Fibroblast of villous mesenchyme (primary cell): ENCODE data around the gene C5orf47. TPM values are rescaled to one million over a fixed set of nuclear protein-coding genes. Genes with fewer than 3 reads are reported as not detected.

Experiments used
- DNase-seq: peaks from one replicate; pipeline ENCODE4 v3.0.0-alpha.2; 2010; ENCODE audit warnings: low read depth
- H3K4me3 ChIP-seq: 2 replicates; pipeline ENCODE4 v1.5.1; 2011; ENCODE audit warnings: low read depth, mild to moderate bottlenecking, low read length
- total RNA-seq: library from RNA; depleted of rRNA; stranded (reverse); fragments of >200 nt; gene quantifications from 2 replicates; pipeline ENCODE4 v1.2.3, GENCODE V29; 2012
- TF ChIP-seq, protein P1 (sequence below): IDR thresholded peaks from 2 replicates; pipeline ENCODE4 v1.5.1; 2012; ENCODE audit warnings: low read depth, mild to moderate bottlenecking, low read length; ENCODE audit not compliant: insufficient read depth

Gene C5orf47
- total RNA-seq, 1 donor = not detected

DNA sequence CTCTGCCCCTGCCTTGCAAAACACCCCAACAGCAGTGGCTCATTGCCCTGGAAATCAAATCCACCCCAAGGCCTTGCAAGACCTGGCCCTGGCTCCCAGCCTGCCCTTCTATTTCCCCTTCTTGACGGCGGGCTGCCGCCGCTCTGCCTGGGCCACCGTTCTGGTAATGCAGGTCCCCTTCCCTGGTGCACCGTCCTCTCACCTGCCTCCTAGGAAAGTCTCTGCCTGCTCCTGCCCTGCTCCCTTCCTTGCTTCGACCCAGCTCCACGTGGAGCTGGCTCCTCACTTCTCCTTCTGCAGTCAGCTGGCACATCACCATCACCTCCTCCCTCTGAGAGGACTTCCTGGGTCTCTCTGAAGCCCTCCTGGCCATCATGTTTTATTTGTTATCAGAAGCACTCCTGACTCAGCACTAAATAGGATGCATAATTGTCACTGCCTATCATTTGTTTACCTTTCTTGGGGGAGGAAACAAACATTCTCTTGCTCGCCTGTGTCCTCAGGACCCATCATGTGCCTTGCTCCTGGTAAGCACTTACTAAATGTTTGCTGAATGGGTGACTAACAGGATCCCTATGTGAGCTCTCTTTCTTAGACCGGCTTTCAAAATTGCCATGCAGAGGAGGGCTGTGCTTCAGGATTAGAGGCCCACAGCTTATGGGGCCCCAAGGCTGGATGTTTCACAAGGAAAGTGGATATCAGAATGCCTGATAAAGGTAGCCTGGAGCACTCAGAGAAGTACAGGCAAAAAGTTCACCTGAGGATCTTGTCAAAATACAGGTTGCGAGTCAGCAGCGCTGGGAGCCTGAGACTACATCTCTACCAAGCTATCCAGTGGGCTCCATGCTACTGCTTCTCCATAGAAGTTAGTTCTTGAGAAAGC is 19.6 kb upstream of the C5orf47 start:
- TF ChIP-seq, protein P1, sequence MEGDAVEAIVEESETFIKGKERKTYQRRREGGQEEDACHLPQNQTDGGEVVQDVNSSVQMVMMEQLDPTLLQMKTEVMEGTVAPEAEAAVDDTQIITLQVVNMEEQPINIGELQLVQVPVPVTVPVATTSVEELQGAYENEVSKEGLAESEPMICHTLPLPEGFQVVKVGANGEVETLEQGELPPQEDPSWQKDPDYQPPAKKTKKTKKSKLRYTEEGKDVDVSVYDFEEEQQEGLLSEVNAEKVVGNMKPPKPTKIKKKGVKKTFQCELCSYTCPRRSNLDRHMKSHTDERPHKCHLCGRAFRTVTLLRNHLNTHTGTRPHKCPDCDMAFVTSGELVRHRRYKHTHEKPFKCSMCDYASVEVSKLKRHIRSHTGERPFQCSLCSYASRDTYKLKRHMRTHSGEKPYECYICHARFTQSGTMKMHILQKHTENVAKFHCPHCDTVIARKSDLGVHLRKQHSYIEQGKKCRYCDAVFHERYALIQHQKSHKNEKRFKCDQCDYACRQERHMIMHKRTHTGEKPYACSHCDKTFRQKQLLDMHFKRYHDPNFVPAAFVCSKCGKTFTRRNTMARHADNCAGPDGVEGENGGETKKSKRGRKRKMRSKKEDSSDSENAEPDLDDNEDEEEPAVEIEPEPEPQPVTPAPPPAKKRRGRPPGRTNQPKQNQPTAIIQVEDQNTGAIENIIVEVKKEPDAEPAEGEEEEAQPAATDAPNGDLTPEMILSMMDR = no peak
- DNase-seq = peak; percentile 73

DNA sequence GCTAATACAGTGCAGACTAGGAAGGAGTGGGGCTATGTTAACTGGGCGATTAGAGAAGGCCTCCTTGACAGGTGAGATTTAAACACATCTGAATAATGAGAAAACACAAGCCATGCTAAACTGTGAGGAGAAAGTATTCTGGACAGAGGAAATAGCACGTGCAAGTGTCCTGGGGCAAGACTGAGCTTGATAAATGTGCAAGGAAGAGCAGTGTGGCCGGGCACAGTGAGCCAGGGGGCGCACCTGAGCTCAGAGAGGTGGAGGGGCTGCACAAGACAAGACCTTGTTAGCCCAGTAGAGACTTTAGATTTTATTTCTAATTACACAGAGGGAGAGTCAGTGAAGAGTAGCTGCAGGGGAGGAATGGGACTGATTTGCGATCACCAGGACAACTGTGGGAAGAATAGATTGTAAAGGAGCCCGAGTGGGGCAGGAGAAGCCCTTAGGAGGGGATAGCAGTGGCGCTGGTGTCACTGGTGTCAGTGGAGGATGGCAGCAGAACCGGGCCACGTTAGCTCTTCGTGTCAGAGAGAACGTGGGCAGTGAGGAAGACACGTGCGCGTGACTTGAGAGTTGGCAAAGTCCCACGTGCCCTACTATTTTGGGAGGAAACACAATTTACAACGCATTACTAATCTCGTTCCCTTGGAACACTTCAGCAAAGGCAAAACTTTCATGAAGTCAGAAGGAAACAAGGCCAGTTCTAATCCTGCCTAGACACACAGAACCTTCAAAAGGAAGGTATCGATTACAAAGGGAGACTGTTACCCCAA is 17.9 kb upstream of the C5orf47 start:
- TF ChIP-seq, protein P1 = no peak
- no peak overlapping the region for H3K4me3 ChIP-seq
- no peak for DNase-seq

More for the DNA sequence above, 19.6 kb upstream of the C5orf47 start:
- H3K4me3 ChIP-seq = no peak overlapping the region

DNA sequence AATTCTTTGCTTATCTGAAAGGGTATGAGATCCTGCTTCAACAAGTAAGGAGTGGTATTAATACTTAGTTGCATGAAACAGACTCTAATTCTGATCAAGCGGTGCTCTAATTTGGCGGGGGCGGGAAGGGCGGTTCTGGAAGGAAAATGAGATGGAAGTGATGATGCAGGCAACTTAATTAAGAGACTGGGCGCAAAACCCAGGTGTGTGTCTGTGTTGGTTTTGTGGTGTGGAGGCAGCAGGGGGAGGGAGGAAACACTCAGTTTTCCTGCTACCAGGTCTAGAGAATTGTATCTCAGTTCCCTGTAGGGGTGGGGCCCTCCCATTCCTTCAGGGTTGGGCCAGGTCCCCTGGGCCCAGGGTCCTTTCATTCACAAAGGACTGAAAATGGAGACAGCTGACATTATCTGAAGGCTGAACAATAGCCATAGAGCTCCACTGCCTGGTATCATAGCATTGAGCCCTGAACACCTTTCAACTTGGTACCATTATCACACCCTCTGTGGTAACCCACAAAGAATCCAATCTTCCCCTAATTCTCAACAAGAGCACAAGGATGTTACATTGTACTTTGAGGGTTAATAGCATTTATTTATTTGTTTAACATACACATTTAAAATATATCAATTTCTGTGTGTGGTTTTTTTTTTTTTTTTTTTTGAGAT is 17.2 kb upstream of the C5orf47 start:
- DNase-seq = no peak
- TF ChIP-seq, protein P1 = no peak

DNA sequence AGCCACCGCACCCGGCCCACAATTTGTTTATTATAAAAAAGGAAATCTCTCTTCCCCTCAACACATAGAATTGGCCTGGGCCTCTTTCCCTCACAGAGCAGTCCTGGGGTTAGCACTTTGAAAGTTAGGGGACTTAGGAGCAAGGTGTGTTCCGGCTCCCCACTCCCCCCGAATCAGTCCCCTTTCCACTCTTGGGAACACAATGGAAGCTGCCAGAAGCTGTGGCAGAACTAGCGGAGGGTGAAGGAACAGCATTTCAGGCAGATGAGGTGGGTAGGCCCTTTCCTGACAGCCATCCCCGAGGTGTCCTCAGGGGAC is 16.4 kb upstream of the C5orf47 start:
- TF ChIP-seq, protein P1 = no peak
- DNase-seq = no peak
- H3K4me3 ChIP-seq = peak overlapping the region; percentile 52

More for the DNA sequence above, 17.2 kb upstream of the C5orf47 start:
- no peak overlapping the region for H3K4me3 ChIP-seq

DNA sequence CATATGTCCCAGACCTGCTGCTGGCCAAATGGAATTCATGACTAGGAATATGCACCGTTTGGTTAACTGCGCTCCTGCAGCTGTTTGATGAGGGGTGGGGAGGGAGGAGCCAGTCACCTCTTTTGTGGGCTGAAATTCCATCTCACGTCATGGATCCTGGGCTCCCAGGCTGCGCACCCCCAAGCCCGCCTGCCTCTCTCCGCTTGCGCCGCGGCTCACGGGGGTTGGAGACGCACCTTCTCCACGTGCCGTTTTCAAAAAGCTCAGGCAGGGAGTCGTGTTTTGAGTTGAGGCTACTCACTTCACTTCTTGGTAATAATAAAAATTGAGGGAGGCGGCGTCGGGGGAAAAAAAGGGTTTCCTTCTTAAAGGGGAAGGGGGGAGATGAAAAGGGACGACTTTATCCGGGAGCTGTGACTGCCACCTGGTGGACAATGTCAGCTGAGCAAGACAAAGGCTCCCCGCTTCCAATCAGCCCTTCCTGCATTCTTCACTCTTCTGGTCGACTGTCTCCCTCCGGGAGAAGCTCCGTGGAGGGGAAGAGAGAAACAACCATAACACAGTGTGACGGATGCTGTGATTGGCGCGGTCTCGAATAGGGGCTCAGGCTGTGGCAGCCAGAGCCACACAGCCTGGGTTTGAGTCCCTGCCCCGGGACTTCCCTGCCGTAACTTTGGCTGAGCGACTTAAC is 15.9 kb upstream of the C5orf47 start:
- peak; percentile 83 for DNase-seq
- TF ChIP-seq, protein P1 = peak; percentile 85
- H3K4me3 ChIP-seq = peak overlapping the region; percentile 52

DNA sequence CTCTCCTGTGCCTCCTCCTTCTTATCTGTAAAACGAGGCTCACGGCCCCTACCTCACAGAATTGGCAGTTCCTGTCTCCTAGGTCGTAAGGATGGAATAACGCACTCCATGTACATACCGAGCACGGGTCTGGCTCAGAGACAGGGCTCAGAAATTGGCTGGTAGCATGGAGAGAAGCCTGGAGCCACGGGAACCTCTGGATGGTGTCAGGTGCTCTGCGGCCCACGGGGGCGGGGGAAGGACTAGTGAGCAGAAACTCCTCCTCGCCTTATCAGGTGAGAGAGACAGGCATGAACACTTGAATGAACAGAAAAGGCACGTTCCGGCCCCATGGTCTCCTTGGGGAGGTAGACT is 15.4 kb upstream of the C5orf47 start:
- H3K4me3 ChIP-seq = peak overlapping the region; percentile 52
- DNase-seq = no peak
- TF ChIP-seq, protein P1 = no peak
